GM23338 (cell line): ENCODE measurements around the gene SLC35G2. TPM values are rescaled to one million over a fixed set of nuclear protein-coding genes. Genes with fewer than 3 reads are reported as not detected.
"Not testable (repeated sequence)": the region's sequence is repeated elsewhere in the genome, so short reads cannot be mapped to it uniquely, and the experiment has no call there.

Source experiments
- ATAC-seq: fragments of 200-7000 bp; cut with Tn5 transposase; 3 replicates; pipeline ENCODE4 v1.9.1; 2020
- DNase-seq: peaks from one replicate; pipeline ENCODE4 v3.0.0-alpha.2; 2015; ENCODE audit warnings: low spot score
- H2AFZ ChIP-seq: fragments of 200-600 bp; sonication (generic); 2 replicates; pipeline ENCODE4 v1.8.0; 2016; ENCODE audit warnings: antibody characterized with exemption, mild to moderate bottlenecking, moderate library complexity
- H3F3A ChIP-seq: fragments of 200-600 bp; sonication (generic); replicated peaks from 2 replicates; pipeline ENCODE4 v1.8.0; 2017; ENCODE audit warnings: antibody characterized with exemption, mixed run types, low read depth
- H3K27ac ChIP-seq: fragments of 200-600 bp; sonication (generic); 2 replicates; pipeline ENCODE4 v1.6.1; 2016; ENCODE audit warnings: low read depth
- H3K27me3 ChIP-seq: fragments of 200-600 bp; sonication (generic); 2 replicates; pipeline ENCODE4 v1.8.0; 2016; ENCODE audit warnings: mild to moderate bottlenecking, mixed run types, moderate library complexity; ENCODE audit not compliant: insufficient read depth
- H3K36me3 ChIP-seq: fragments of 200-600 bp; sonication (generic); 2 replicates; pipeline ENCODE4 v1.8.0; 2016; ENCODE audit warnings: mild to moderate bottlenecking; ENCODE audit not compliant: insufficient read depth
- H3K4me1 ChIP-seq: fragments of 200-600 bp; sonication (generic); 2 replicates; pipeline ENCODE4 v1.8.0; 2016; ENCODE audit warnings: mild to moderate bottlenecking, moderate library complexity; ENCODE audit not compliant: insufficient read depth
- H3K4me2 ChIP-seq: fragments of 200-600 bp; sonication (generic); 2 replicates; pipeline ENCODE4 v1.7.1; 2017; ENCODE audit warnings: mixed run types
- H3K4me3 ChIP-seq: fragments of 200-600 bp; sonication (generic); 2 replicates; pipeline ENCODE4 v1.6.1; 2016; ENCODE audit warnings: mixed run types
- H3K79me2 ChIP-seq: fragments of 200-600 bp; sonication (generic); replicated peaks from 2 replicates; pipeline ENCODE4 v1.8.0; 2017; ENCODE audit warnings: mild to moderate bottlenecking; ENCODE audit not compliant: insufficient read depth
- H3K9me2 ChIP-seq: fragments of 200-600 bp; sonication (generic); 2 replicates; pipeline ENCODE4 v1.8.0; 2017; ENCODE audit not compliant: insufficient read depth
- H4K20me1 ChIP-seq: fragments of 200-600 bp; sonication (generic); replicated peaks from 2 replicates; pipeline ENCODE4 v1.8.0; 2017; ENCODE audit warnings: mild to moderate bottlenecking; ENCODE audit not compliant: insufficient read depth
- H3K27ac Mint-ChIP-seq: 2 replicates; pipeline ENCODE4 v1.8.0; 2020; ENCODE audit warnings: inconsistent platforms, mild to moderate bottlenecking, moderate library complexity, mixed read lengths
- H3K27me3 Mint-ChIP-seq: 3 replicates; pipeline ENCODE4 v1.8.0; 2022; ENCODE audit warnings: low read depth, mild to moderate bottlenecking, moderate library complexity, mixed read lengths, inconsistent platforms; ENCODE audit not compliant: insufficient read depth, poor library complexity
- H3K36me3 Mint-ChIP-seq: 3 replicates; pipeline ENCODE4 v1.8.0; 2021; ENCODE audit warnings: low read depth, mild to moderate bottlenecking, inconsistent platforms, moderate library complexity, mixed read lengths
- H3K4me1 Mint-ChIP-seq: 3 replicates; pipeline ENCODE4 v1.8.0; 2020; ENCODE audit warnings: mild to moderate bottlenecking, inconsistent platforms, mixed read lengths
- H3K4me3 Mint-ChIP-seq: 3 replicates; pipeline ENCODE4 v1.8.0; 2021; ENCODE audit warnings: moderate library complexity, mild to moderate bottlenecking, inconsistent platforms, mixed read lengths
- H3K9me3 Mint-ChIP-seq: 3 replicates; pipeline ENCODE4 v1.8.0; 2020; ENCODE audit warnings: moderate library complexity, mild to moderate bottlenecking, inconsistent platforms, mixed read lengths
- CREB1 ChIP-seq: fragments of 250-450 bp; sonication (Bioruptor Pico); IDR thresholded peaks from 2 replicates; pipeline ENCODE4 v1.5.0; 2020; ENCODE audit warnings: low read depth, mild to moderate bottlenecking, moderate library complexity
- EZH2 ChIP-seq: fragments of 200-600 bp; sonication (generic); IDR thresholded peaks from one replicate; pipeline ENCODE4 v1.8.0; 2017; ENCODE audit warnings: antibody characterized with exemption, mild to moderate bottlenecking, low read depth; ENCODE audit not compliant: unreplicated experiment
- EZH2phosphoT487 ChIP-seq: fragments of 200-600 bp; sonication (generic); IDR thresholded peaks from one replicate; pipeline ENCODE4 v1.8.1; 2018; ENCODE audit warnings: antibody characterized with exemption; ENCODE audit not compliant: unreplicated experiment
- JUNB ChIP-seq: IDR thresholded peaks from one replicate; pipeline ENCODE4 v1.6.1; 2016; ENCODE audit warnings: antibody characterized with exemption; ENCODE audit not compliant: unreplicated experiment
- NANOG ChIP-seq: IDR thresholded peaks from 2 replicates; pipeline ENCODE4 v1.6.1; 2016; ENCODE audit warnings: antibody characterized with exemption, borderline replicate concordance
- POLR2AphosphoS5 ChIP-seq: IDR thresholded peaks from 2 replicates; pipeline ENCODE4 v1.6.1; 2016; ENCODE audit warnings: antibody characterized with exemption, low read depth
- ZNF114 ChIP-seq: fragments of 250-450 bp; sonication (Bioruptor Pico); IDR thresholded peaks from 2 replicates; pipeline ENCODE4 v1.5.0; 2020; ENCODE audit warnings: mild to moderate bottlenecking, moderate library complexity
- ZNF331 ChIP-seq: fragments of 250-450 bp; sonication (Bioruptor Pico); IDR thresholded peaks from 2 replicates; pipeline ENCODE4 v1.5.0; 2020; ENCODE audit warnings: low read depth, mild to moderate bottlenecking, moderate library complexity
- polyA plus RNA-seq: library from polyadenylated mRNA; unstranded; fragments of >200 nt; fragmentation: Nextera tagmentation; extraction: Ambion mirVana; gene quantifications from 2 replicates; pipeline ENCODE4 v1.2.1, GENCODE V29; 2016
- total RNA-seq: library from RNA; depleted of rRNA; stranded (reverse); fragments of >200 nt; shearing (Covaris generic); gene quantifications from 2 replicates; pipeline ENCODE4 v1.2.3, GENCODE V29; 2014
- TF ChIP-seq, protein P1 (sequence below): IDR thresholded peaks from 2 replicates; pipeline ENCODE4 v1.6.1; 2016; ENCODE audit warnings: antibody characterized with exemption
- TF ChIP-seq, protein P2 (sequence below): IDR thresholded peaks from one replicate; pipeline ENCODE4 v1.6.1; 2018; ENCODE audit warnings: antibody characterized with exemption; ENCODE audit not compliant: unreplicated experiment

Gene SLC35G2
- total and polyA plus RNA-seq, 2 experiments from 2014 or later: 6.8 to 8.8 TPM

DNA sequence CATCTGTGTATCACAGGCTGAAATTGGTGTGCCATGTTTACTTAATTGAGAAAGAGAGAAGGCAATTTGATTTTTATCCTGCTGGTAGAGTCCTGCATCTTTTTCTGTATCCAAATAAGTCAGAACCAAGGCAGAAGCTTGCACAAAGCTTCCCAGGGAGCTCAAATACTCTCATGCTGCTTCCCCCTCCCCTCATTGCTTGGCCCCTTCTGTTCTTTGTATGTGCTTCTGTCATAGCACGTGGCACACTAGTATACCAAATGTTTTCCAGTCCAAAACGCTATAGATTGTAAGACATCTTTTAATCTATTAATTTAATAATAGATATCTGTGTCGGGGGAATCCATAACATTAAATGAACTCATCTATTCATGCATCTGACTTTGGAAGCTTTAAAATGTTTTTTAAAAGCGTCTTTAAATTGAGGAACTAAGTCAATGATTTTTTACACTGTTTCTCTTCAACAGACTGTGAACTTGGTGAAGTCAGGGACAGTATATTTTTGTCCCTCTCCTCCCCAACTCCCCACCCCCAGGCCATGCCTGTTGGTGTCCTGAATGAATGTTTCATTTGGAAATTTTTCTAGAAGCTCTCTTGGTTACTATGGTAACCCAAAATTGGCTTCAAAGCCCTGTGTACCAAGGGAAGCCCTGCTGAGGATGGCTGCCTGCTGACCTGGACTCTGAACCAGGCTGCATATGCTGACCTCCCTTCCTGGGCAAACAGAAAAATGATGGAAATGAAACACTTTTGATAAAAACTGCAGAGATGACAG lies 26.2 kb upstream of the SLC35G2 start:
- H3K27me3 ChIP-seq: no peaks in the 10 kb centered on the region
- DNase-seq (no peak), ATAC-seq (no peak)
- H3K79me2 ChIP-seq: no peaks in the 10 kb centered on the region
- no peak overlapping the region for H2AFZ ChIP-seq
- no peak overlapping the region for H3K4me3 Mint-ChIP-seq
- H3K4me2 ChIP-seq: no peak overlapping the region
- H3K4me3 ChIP-seq: no peak overlapping the region
- no peaks in the 10 kb centered on the region for H3K9me2 ChIP-seq
- no peaks in the 10 kb centered on the region for H4K20me1 ChIP-seq
- no peaks in the 10 kb centered on the region; the same call in 2 of the 3 replicates for H3K9me3 Mint-ChIP-seq
- TF ChIP-seq ZNF331 (CRISPR knock-in tag) (no peak), EZH2phosphoT487 (no peak), EZH2 (no peak), ZNF114 (CRISPR knock-in tag) (no peak), NANOG (no peak)
- TF ChIP-seq, protein P1, sequence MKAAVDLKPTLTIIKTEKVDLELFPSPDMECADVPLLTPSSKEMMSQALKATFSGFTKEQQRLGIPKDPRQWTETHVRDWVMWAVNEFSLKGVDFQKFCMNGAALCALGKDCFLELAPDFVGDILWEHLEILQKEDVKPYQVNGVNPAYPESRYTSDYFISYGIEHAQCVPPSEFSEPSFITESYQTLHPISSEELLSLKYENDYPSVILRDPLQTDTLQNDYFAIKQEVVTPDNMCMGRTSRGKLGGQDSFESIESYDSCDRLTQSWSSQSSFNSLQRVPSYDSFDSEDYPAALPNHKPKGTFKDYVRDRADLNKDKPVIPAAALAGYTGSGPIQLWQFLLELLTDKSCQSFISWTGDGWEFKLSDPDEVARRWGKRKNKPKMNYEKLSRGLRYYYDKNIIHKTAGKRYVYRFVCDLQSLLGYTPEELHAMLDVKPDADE: no peak
- H3K27me3 Mint-ChIP-seq: no peaks in the 10 kb centered on the region
- H3F3A ChIP-seq: no peaks in the 10 kb centered on the region
- no peaks in the 10 kb centered on the region for H3K4me1 Mint-ChIP-seq
- no peaks in the 10 kb centered on the region for H3K4me1 ChIP-seq
- H3K27ac Mint-ChIP-seq: no peak overlapping the region
- H3K27ac ChIP-seq: no peak overlapping the region
- no peaks in the 10 kb centered on the region for H3K36me3 ChIP-seq
- no peaks in the 10 kb centered on the region for H3K36me3 Mint-ChIP-seq

DNA sequence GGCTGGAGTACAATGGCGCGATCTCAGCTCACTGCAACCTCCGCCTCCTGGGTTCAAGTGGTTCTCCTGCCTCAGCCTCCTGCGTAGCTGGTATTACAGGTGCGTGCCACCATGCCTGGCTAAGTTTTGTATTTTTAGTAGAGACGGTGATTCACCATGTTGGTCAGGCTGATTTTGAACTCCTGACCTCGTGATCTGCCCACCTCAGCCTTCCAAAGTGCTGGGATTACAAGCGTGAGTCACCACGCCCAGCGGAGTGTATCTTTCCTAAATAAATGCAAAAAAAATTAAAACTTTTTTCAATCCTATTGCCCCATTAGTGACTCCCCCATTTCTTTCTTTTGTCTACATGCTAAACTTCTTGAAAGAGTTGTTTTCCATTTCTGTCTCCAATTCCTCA lies 17.8 kb upstream of the SLC35G2 start:
- H3K79me2 ChIP-seq, H3K4me3 Mint-ChIP-seq, H3K9me2 ChIP-seq, H3K36me3 Mint-ChIP-seq, H3K4me3 ChIP-seq, H3K27me3 ChIP-seq, H3K27ac ChIP-seq, H3K27ac Mint-ChIP-seq, H2AFZ ChIP-seq, ATAC-seq, H3K36me3 ChIP-seq, H3K4me1 ChIP-seq, H3K9me3 Mint-ChIP-seq, H3K4me2 ChIP-seq, H4K20me1 ChIP-seq, H3K27me3 Mint-ChIP-seq, H3K4me1 Mint-ChIP-seq, H3F3A ChIP-seq, DNase-seq: not testable (repeated sequence)

DNA sequence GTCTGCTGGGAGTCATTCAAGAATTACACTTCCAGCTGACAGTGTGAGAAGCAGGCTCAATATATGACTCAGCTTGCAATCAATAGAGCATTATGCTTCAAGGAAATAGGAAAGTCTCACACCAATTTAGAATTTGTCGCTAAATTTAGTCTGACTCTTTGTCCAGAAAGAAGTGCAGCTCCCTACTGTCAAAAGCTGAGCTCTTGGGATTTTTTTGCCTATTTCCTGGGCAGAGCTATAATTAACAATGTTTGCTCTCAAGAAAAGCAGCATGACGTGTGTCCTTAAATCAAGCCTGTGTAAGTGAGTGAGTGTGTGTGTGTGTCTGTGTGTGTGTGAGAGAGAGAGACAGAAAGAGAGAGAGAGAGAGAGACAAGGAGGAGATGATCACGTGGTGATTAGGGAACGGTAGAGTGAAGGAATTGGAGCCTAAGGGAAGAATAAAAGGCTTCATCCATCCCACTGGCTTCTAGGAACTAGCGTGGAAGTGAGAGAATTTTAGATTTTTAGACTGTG lies 16.4 kb upstream of the SLC35G2 start:
- H3K36me3 Mint-ChIP-seq: no peaks in the 10 kb centered on the region
- no peaks in the 10 kb centered on the region; the same call in 2 of the 3 replicates for H3K9me3 Mint-ChIP-seq
- no peak overlapping the region for H3K4me3 Mint-ChIP-seq
- Histone ChIP-seq H3K4me2 (no peak overlapping the region), H3K79me2 (no peaks in the 10 kb centered on the region), H3K36me3 (no peaks in the 10 kb centered on the region), H3K27ac (no peak overlapping the region), H2AFZ (peak overlapping the region; percentile 76), H3F3A (no peaks in the 10 kb centered on the region), H4K20me1 (no peaks in the 10 kb centered on the region), H3K9me2 (no peaks in the 10 kb centered on the region), H3K4me1 (no peaks in the 10 kb centered on the region), H3K27me3 (no peaks in the 10 kb centered on the region), H3K4me3 (no peak overlapping the region)
- TF ChIP-seq EZH2phosphoT487 (no peak), JUNB (no peak), CREB1 (no peak), ZNF114 (CRISPR knock-in tag) (no peak), POLR2AphosphoS5 (no peak), NANOG (no peak), ZNF331 (CRISPR knock-in tag) (no peak)
- TF ChIP-seq, protein P2, sequence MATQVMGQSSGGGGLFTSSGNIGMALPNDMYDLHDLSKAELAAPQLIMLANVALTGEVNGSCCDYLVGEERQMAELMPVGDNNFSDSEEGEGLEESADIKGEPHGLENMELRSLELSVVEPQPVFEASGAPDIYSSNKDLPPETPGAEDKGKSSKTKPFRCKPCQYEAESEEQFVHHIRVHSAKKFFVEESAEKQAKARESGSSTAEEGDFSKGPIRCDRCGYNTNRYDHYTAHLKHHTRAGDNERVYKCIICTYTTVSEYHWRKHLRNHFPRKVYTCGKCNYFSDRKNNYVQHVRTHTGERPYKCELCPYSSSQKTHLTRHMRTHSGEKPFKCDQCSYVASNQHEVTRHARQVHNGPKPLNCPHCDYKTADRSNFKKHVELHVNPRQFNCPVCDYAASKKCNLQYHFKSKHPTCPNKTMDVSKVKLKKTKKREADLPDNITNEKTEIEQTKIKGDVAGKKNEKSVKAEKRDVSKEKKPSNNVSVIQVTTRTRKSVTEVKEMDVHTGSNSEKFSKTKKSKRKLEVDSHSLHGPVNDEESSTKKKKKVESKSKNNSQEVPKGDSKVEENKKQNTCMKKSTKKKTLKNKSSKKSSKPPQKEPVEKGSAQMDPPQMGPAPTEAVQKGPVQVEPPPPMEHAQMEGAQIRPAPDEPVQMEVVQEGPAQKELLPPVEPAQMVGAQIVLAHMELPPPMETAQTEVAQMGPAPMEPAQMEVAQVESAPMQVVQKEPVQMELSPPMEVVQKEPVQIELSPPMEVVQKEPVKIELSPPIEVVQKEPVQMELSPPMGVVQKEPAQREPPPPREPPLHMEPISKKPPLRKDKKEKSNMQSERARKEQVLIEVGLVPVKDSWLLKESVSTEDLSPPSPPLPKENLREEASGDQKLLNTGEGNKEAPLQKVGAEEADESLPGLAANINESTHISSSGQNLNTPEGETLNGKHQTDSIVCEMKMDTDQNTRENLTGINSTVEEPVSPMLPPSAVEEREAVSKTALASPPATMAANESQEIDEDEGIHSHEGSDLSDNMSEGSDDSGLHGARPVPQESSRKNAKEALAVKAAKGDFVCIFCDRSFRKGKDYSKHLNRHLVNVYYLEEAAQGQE: no peak
- no peak overlapping the region for H3K27ac Mint-ChIP-seq
- peaks cover 2% of the 10 kb centered on the region; the same call in 1 of the 3 replicates for H3K4me1 Mint-ChIP-seq
- DNase-seq: no peak
- H3K27me3 Mint-ChIP-seq: peaks cover 3% of the 10 kb centered on the region
- no peak for ATAC-seq
